Suppressor macrophage (primary cell): Measurements from ENCODE around the gene CCDC181.
A peak's percentile ranks its signal among the peaks of the same experiment; 100 is the strongest.
"Not testable (repeated sequence)": the region's sequence is repeated elsewhere in the genome, so short reads cannot be mapped to it uniquely, and the experiment has no call there.

ENCODE experiments used
- DNase-seq, 4 experiments: peaks; one replicate each; pipeline ENCODE4 v3.0.0-alpha.2; 2020 to 2022
- total RNA-seq, 17 experiments: gene quantifications; one replicate each; lab custom pipeline; 2026; ENCODE audit warnings: mixed read lengths in 6 of 17, inconsistent platforms in 3 of 17; lab: John Stamatoyannopoulos, UW

Gene CCDC181
- 0 to 1.3 (median 0) reads per million in 17 experiments for total RNA-seq

- DNase-seq = peak in 2 of 4 experiments; percentile 1 to 10
These were observed at the start of gene CCDC181 for GRCh38 chr1:169427081-169427641. Gene CCDC181, minus strand, starts transcription at chr1:169427474. Its CDS starts 2,547 bp downstream, at chr1:169424927.

- no peak for DNase-seq
These were observed 48.6 kb upstream of the CCDC181 start for GRCh38 chr1:169475806-169476387.

- no peak for DNase-seq
These were observed 47.2 kb upstream of the CCDC181 start for GRCh38 chr1:169474302-169474995.

GRCh38 chr1:169473347-169473746, 46.1 kb upstream of the CCDC181 start:
- DNase-seq = peak in 3 of 4 experiments; percentile 17 to 47 (median 33)

GRCh38 chr1:169472738-169473137, 45.5 kb upstream of the CCDC181 start:
- no peak for DNase-seq

GRCh38 chr1:169468982-169469381, 41.7 kb upstream of the CCDC181 start:
- DNase-seq = no peak

- peak; percentile 46 to 61 (median 58) for DNase-seq
These were observed 39.3 kb upstream of the CCDC181 start for GRCh38 chr1:169466259-169467230.

GRCh38 chr1:169465281-169465680, 38.0 kb upstream of the CCDC181 start:
- DNase-seq = no peak

GRCh38 chr1:169462385-169462784, 35.1 kb upstream of the CCDC181 start:
- DNase-seq = no peak

GRCh38 chr1:169461390-169462000, 34.2 kb upstream of the CCDC181 start:
- DNase-seq = no peak

- DNase-seq = peak in 1 of 4 experiments; percentile 13
These were observed 33.0 kb upstream of the CCDC181 start for GRCh38 chr1:169460191-169460833.

GRCh38 chr1:169457443-169457842, 30.2 kb upstream of the CCDC181 start:
- DNase-seq = no peak

GRCh38 chr1:169456029-169456428, 28.8 kb upstream of the CCDC181 start:
- DNase-seq = no peak

- no peak for DNase-seq
These were observed 25.6 kb upstream of the CCDC181 start for GRCh38 chr1:169452921-169453320.

GRCh38 chr1:169451218-169451824, 24.0 kb upstream of the CCDC181 start:
- DNase-seq = peak in 2 of 4 experiments; percentile 6 to 12

GRCh38 chr1:169443923-169444322, 16.6 kb upstream of the CCDC181 start:
- no peak for DNase-seq

- DNase-seq = no peak
These were observed 1.0 kb downstream of the CCDC181 start for GRCh38 chr1:169426174-169426705.

GRCh38 chr1:169421309-169421708, 6.0 kb downstream of the CCDC181 start:
- no peak for DNase-seq

- no peak for DNase-seq
These were observed 12.3 kb downstream of the CCDC181 start for GRCh38 chr1:169414952-169415351.

- not testable (repeated sequence) for DNase-seq
These were observed 18.9 kb downstream of the CCDC181 start for GRCh38 chr1:169408340-169408739.

GRCh38 chr1:169402578-169402977, 24.7 kb downstream of the CCDC181 start:
- not testable (repeated sequence) for DNase-seq
